Panc1 (cell line): ENCODE data around the gene MAPT.

Experiments used
- POLR2AphosphoS5 ChIP-seq: IDR thresholded peaks from 2 replicates; pipeline ENCODE4 v1.6.1; 2012; ENCODE audit warnings: mild to moderate bottlenecking, low read depth, low read length, moderate library complexity
- TCF7L2 ChIP-seq: IDR thresholded peaks from 2 replicates; pipeline ENCODE4 v1.6.1; 2011; ENCODE audit warnings: mild to moderate bottlenecking, low read depth, low read length, inconsistent platforms
- TF ChIP-seq, protein P1 (sequence below): fragments of 450-650 bp; IDR thresholded peaks from 2 replicates; pipeline ENCODE4 v1.5.1; 2017; ENCODE audit warnings: mild to moderate bottlenecking
- TF ChIP-seq, protein P2 (sequence below), 2 experiments: IDR thresholded peaks; 2 replicates each; pipeline ENCODE4 v1.6.1; 2011 to 2012; ENCODE audit warnings: low read depth in 2 of 2, control low read depth in 1 of 2, low read length in 1 of 2, mild to moderate bottlenecking in 1 of 2, moderate library complexity in 1 of 2; ENCODE audit not compliant: insufficient read depth in 1 of 2

DNA sequence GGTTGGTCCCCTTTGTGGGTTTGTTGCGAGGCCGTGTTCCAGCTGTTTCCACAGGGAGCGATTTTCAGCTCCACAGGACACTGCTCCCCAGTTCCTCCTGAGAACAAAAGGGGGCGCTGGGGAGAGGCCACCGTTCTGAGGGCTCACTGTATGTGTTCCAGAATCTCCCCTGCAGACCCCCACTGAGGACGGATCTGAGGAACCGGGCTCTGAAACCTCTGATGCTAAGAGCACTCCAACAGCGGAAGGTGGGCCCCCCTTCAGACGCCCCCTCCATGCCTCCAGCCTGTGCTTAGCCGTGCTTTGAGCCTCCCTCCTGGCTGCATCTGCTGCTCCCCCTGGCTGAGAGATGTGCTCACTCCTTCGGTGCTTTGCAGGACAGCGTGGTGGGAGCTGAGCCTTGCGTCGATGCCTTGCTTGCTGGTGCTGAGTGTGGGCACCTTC lies 77.4 kb downstream of the MAPT start:
- TF ChIP-seq, protein P1, sequence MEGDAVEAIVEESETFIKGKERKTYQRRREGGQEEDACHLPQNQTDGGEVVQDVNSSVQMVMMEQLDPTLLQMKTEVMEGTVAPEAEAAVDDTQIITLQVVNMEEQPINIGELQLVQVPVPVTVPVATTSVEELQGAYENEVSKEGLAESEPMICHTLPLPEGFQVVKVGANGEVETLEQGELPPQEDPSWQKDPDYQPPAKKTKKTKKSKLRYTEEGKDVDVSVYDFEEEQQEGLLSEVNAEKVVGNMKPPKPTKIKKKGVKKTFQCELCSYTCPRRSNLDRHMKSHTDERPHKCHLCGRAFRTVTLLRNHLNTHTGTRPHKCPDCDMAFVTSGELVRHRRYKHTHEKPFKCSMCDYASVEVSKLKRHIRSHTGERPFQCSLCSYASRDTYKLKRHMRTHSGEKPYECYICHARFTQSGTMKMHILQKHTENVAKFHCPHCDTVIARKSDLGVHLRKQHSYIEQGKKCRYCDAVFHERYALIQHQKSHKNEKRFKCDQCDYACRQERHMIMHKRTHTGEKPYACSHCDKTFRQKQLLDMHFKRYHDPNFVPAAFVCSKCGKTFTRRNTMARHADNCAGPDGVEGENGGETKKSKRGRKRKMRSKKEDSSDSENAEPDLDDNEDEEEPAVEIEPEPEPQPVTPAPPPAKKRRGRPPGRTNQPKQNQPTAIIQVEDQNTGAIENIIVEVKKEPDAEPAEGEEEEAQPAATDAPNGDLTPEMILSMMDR: no peak
- TF ChIP-seq TCF7L2 (no peak), POLR2AphosphoS5 (no peak)
- TF ChIP-seq, protein P2, sequence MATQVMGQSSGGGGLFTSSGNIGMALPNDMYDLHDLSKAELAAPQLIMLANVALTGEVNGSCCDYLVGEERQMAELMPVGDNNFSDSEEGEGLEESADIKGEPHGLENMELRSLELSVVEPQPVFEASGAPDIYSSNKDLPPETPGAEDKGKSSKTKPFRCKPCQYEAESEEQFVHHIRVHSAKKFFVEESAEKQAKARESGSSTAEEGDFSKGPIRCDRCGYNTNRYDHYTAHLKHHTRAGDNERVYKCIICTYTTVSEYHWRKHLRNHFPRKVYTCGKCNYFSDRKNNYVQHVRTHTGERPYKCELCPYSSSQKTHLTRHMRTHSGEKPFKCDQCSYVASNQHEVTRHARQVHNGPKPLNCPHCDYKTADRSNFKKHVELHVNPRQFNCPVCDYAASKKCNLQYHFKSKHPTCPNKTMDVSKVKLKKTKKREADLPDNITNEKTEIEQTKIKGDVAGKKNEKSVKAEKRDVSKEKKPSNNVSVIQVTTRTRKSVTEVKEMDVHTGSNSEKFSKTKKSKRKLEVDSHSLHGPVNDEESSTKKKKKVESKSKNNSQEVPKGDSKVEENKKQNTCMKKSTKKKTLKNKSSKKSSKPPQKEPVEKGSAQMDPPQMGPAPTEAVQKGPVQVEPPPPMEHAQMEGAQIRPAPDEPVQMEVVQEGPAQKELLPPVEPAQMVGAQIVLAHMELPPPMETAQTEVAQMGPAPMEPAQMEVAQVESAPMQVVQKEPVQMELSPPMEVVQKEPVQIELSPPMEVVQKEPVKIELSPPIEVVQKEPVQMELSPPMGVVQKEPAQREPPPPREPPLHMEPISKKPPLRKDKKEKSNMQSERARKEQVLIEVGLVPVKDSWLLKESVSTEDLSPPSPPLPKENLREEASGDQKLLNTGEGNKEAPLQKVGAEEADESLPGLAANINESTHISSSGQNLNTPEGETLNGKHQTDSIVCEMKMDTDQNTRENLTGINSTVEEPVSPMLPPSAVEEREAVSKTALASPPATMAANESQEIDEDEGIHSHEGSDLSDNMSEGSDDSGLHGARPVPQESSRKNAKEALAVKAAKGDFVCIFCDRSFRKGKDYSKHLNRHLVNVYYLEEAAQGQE (IDR thresholded peaks at IDR 0.05; ENCODE audit: insufficient read depth in 1 of 2, low read depth in 2 of 2, low read length in 1 of 2): no peak
